Transverse colon (tissue), 3 donors: ENCODE data around the gene FCHSD2.

ENCODE experiments used
- CTCF ChIP-seq, 5 experiments: fragments of 200-600 bp in 3 of 5; fragments of 450-650 bp in 2 of 5; sonication (generic) in 3 of 5; IDR thresholded peaks; 1 replicate in 2 of 5; 2 replicates in 3 of 5; pipeline ENCODE4 v1.5.1; 2016 to 2017; ENCODE audit warnings: antibody characterized with exemption in 5 of 5, inconsistent platforms in 3 of 5, mild to moderate bottlenecking in 2 of 5, moderate library complexity in 1 of 5
- POLR2A ChIP-seq: fragments of 450-650 bp; IDR thresholded peaks from one replicate; pipeline ENCODE4 v1.6.1; 2016; ENCODE audit warnings: antibody characterized with exemption, mild to moderate bottlenecking, moderate library complexity

GRCh38 chr11:72974487-72975205, 167.5 kb downstream of the FCHSD2 start:
- TF ChIP-seq CTCF (IDR thresholded peaks at IDR 0.05) (no peak), POLR2A (no peak)
